GM18526 (cell line): Measurements from ENCODE around the gene UBR1.

Experiments
- POLR2A ChIP-seq: IDR thresholded peaks from 3 replicates; pipeline ENCODE4 v1.6.1; 2011; ENCODE audit not compliant: insufficient read length; ENCODE audit errors: extremely low read depth

Gene UBR1

DNA sequence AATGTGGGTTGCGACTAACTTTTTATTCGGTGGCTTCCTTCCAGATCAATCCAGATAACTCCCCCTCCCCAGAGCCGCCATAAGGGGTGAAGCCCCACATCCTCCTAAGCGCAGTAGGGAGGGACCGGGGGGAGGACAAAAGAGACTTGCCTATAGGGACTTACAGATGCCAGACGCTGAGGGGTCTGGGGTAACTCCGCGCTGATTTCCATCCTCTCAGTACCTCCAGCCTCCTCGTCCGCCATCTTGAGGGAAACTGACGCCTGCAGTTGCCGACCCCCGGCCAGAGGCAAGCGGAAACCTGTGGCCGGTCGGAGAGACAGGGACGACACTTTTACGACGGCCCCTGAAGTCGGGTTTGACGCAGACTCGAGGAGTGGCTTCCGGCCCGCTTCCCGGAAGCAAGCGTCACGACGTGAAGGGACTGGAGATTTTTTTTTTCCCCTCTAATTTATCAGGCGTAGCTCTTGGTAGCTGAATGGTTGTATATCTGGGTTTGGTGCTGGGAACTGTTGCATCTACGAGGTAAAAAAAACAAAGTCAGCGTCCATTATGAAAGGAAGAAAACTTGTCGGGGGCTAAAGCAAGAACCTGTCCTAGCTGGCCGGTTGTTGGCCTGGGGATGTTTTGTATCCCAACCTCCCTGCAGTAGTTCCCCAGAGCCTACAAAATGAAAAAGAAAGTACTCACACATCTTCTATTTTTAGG, at the start of gene UBR1:
Gene UBR1 (minus strand): TSS at position 261 of the 708 bp plus-strand sequence. CDS start 16 bp downstream, at position 245.
- peak; percentile 74 for TF ChIP-seq POLR2A

DNA sequence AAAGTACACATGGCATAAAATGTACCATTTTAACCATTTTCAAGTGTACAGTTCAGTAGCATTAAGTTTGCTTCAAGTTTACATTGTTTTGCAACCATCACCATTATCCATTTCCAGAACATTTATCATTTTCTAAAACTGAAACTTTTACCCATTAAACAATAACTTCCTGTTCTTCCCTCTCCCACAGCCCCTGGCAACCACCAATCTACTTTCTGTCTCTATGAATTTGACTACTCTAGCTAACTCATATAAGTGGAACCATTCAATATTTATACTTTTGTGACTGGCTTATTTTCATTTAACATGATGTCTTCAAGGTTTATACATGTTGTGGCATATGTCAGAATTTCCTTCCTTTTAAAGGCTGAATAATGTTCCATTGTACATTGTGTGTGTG, 47.4 kb upstream of the UBR1 start:
- TF ChIP-seq POLR2A: no peak

DNA sequence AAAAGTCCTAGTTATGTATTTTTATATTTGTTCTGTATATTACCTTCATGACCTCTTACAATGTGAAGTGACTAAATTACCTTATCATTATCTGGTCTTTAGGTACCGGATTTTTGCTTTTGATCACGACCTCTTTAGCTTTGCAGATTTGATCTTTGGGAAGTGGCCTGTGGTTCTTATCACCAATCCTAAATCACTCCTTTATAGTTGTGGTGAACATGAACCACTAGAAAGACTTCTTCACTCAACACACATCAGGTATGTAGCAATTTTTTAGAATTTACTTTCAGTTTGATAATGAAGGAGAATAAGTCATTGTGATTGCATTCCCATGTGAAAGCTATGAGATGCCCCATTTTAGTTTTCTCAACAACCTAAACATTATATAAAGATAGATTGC, 45.9 kb upstream of the UBR1 start:
- TF ChIP-seq POLR2A: no peak

DNA sequence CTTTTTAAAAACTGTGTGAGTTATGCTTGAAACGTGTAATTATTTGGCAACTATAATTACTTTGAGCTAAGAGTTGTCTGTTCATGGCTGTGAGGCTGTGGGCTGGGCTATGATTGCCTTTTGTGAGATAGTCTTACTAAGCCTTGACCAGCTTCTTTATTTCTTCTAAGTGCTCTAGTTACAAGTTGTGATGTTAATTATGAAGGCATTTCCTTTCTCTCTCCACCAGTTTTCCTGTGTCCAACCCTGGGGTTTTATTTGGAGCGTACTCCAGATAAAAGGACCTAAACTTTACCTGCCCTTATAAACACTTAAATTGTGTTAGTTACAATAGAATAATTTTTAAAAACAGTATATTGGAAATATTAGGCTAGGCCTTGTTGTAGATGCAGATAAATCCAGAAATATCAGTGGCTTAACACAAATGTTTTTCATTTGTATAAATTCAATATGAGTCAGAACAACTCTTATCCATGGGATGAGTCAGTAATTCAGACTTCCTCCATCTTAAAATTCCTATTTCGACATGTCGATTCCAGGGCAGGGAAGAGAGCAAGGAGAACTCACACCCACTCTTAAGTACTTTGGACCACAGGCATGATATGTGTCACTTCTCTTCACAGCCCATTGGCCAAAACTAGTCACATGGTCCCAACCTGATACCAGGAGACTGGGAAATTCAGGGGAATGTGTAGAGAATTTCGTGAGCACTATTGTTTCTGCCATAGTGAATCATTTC, 44.5 kb upstream of the UBR1 start:
- no peak for TF ChIP-seq POLR2A

DNA sequence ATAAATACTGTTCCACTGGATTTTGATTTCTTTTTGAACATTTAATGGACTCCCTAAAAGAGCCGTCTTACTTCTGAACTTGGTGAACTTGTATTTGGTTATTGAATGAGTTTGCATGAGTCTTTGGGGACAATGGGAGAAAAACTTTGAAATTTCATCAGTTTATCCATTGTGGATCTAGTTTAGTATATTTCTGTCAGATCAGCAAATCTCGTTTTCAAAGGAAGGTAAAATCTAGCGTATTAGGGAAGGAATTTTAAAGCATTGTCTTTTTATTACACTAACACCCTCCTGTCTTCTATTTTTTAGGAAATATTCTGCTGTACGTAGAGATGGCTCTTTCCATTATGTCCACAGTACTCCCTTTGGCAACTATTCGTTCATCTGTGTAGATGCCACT, 40.3 kb upstream of the UBR1 start:
- no peak for TF ChIP-seq POLR2A

DNA sequence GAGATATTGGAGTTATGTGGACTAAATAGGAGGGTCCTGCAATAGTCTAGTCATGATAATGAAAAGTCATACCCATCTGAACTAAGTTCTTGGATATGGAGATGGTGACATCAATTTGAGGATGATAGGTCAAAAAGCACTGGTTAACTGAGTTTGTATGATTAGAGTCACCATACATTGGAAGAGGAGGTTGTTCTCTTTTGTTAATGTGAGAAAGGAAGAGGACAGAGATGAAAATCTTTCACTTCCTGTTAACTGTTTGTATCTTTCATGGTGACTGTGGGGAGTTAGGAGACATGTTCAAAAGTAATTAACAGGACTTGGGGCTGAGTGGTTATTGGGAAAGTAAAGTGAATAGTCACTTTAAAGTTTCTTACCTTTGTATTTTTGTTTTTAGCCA, 38.7 kb upstream of the UBR1 start:
- TF ChIP-seq POLR2A: no peak

DNA sequence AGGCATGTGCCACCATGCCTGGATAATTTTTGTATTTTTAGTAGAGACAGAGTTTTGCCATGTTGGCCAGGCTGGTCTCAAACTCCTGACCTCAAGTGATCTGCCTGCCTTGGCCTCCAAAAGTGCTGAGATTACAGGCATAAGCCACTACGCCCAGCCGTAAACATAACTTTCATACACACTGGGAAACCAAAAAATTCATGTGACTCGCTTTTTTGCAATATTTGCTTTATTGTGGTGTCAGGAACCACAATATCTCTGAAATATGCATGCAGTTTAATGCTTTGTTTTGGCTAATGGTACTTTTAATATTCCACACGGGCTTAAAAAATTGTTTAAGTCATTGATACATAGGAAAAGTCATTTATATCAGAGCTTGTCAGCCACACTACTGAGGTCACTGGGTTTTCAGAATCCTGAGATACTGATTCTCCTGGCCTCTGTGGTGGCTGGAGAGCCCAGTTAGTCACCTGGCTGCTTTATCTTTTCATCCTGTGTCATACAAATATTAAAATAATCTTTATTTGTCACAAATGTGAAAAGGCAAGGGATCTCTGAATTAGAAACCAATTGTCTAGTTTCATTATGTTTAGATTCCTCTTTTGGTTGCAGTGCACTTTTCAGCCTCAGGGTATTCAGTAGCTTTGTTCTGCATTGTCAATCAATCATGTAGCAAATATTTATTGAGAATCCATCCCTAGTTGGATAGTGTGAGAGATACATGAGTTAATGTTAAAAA, 37.5 kb upstream of the UBR1 start:
- no peak for TF ChIP-seq POLR2A

DNA sequence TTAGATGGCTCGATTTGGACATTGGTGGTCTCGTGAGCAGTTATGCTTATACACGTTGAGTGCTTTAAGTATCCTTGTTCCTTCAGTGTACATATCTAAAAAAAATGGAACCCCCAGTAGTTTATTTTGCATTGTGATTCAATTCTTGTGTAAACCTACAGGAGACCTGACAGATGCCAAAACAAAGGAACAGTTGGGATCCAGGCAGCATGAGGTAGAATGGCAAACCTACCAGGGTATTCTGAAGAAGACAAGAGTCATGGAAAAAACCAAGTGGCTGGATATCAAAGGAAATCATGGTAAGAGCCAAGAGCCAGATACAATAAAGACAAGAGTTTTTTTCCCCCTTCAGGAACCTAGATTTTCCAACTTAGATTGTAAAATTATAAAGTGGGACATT, 29.5 kb upstream of the UBR1 start:
- TF ChIP-seq POLR2A: no peak

DNA sequence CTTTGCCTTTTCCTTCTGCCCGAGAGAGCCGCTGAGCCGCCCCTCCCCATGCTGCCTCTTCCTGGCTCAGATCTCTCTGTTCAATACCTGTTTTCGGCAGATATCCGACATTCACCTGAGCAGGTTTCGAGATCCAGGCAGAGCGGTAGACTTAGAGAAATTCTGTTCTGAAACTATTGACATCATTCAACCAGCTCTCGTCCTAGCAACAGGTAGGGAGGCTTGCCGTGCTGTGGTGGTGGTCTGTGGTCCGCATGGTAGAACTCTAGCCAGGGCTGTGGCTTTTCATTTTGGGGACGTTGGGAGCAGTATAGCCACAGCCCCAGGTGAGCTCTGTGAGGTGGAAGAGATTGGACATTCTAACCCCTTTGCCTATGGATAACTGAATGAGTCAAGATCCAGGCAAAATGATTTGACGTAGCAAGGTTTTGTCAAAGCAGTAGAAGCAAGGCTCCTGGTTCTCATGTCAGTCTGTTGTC, 28.4 kb upstream of the UBR1 start:
- TF ChIP-seq POLR2A: no peak

DNA sequence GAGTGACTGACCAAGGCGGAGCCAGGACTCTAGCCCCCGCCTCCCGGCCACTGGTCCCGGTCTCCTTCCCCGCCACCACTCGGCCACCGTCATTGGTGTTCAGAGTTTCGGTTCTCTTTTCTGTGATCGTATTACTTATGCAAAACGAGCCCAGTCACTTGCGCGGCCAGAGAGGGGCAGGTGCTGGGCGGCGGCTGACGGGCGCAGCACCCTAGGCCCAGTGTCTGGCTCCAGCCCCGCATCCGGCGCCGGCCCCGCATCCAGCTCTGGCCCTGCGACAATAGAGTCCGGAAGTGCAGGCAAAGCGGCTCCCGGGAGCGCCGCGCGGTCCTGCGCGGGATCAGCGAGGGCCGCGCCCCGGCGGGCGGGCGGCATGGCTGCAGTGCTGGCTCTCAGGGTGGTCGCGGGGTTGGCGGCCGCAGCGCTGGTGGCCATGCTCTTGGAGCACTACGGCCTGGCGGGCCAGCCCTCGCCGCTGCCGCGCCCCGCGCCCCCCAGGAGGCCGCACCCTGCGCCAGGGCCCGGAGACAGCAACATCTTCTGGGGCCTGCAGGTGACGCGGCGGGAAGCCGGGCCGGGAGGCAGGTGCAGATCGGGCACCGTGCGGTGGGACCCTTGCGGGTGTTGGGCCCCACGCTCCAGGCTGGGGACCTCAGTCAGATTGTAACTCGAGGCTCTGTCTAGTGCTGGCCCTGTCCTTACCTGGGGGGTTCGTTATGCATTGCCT, 27.8 kb upstream of the UBR1 start, which contains the start of gene TMEM62:
Gene TMEM62 (plus strand): TSS at position 157 of the 727 bp plus-strand sequence. CDS start 217 bp downstream, at position 374.
- TF ChIP-seq POLR2A: peak; percentile 97

DNA sequence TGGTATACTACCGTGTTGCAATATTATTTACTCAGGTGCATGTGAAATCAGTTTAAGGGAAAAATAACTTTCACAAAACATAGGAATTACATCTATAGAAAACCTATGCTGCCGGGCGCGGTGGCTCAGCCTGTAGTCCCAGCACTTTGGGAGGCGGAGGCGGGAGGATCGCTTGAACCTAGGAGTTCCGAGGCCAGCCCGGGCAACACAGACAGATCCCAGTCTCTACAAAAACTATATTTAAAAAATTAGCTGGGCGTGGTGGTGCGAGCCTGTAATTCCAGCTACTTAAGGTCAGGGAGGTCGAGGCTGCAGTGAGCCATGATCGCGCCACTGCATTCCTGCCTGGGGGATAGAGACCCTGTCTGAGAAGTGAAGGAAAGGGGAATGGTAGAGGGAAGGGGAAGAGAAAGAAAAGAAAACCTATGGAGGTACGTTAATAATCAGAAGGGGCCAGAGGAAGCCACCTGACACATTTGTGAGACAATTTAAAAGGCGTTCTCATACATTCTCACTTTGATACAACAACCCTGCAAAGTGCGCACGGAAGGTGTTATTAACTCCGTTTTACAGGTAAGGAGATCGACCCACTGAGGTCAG, 27.1 kb upstream of the UBR1 start:
- TF ChIP-seq POLR2A: no peak

DNA sequence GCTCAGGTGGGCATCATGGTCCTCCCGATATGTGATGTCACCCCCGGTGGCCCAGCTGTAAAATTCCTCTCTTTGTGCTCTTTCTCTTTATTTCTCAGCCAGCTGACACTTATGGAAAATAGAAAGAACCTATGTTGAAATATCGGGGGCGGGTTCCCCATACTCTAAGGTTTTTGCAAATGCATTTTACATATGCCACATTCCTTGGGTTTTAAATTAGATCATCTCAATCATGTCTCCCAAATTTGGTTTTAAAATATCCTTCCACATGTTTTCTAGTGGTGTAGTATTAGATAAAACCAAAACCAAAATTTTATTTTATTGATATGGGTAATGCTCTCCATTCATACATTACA, 23.1 kb upstream of the UBR1 start:
- TF ChIP-seq POLR2A: no peak

DNA sequence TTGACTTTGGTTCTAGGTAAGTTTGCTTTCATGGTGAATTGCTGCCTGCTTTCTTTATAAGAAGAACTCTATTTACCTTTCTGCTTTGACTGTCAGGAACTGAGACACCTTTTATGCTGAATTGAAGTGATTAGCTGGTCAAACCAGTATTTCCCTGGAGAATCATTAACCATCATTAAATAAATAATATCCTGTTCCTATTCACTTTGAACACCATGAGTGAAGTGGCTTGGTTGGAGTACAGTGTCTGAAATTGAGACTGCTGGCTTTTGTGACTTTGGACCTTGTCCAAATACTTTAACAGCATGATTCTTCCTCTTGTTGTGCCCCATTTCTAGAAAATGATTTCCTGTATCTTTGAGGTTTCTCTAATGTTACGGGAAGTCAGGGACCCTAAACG, 21.9 kb upstream of the UBR1 start:
- no peak for TF ChIP-seq POLR2A

DNA sequence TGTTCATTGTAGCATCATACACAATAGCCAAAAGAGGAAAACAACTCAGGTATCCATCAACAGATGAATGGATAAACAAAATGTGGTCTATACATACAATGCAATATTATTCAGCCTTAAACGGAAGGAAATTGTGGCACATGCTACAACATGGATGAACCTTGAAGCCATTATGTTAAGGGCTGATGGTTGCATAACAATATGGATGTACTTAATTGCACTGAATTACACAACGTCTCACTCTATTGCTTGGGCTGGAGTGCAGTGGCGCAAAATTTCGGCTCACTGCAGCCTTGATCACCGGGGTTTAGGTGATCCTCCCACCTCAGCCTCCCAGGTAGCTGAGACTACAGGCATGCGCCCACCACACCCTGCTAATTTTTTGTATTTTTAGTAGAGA, 20.5 kb upstream of the UBR1 start:
- no peak for TF ChIP-seq POLR2A
